Liver (tissue), 3 donors: ENCODE data around the gene LIMS4.
"Not testable (repeated sequence)": the region's sequence is repeated elsewhere in the genome, so short reads cannot be mapped to it uniquely, and the experiment has no call there.

Experiments
- EGR1 ChIP-seq, 2 donors: IDR thresholded peaks; 2 replicates each; pipeline ENCODE4 v1.6.1; 2016 to 2018; ENCODE audit warnings: antibody characterized with exemption in 2 of 2, low read depth in 2 of 2
- GABPA ChIP-seq, 2 donors: IDR thresholded peaks in 1 of 2; conservative IDR thresholded peaks in 1 of 2; 2 replicates each; pipeline ENCODE4 v1.6.1; 2016; ENCODE audit warnings: antibody characterized with exemption in 2 of 2, mild to moderate bottlenecking in 1 of 2, moderate library complexity in 1 of 2
- JUND ChIP-seq, 2 donors: IDR thresholded peaks; 2 replicates each; pipeline ENCODE4 v1.6.1; 2016; ENCODE audit warnings: antibody characterized with exemption in 2 of 2
- RAD21 ChIP-seq, 2 donors: IDR thresholded peaks; 2 replicates each; pipeline ENCODE4 v1.6.1; 2016; ENCODE audit warnings: antibody characterized with exemption in 2 of 2, mild to moderate bottlenecking in 2 of 2
- RXRA ChIP-seq, 2 donors: IDR thresholded peaks; 2 replicates each; pipeline ENCODE4 v1.6.1; 2017 to 2018; ENCODE audit warnings: antibody characterized with exemption in 2 of 2, mild to moderate bottlenecking in 1 of 2
- SP1 ChIP-seq: IDR thresholded peaks from 2 replicates; pipeline ENCODE4 v1.6.1; 2018; ENCODE audit warnings: antibody characterized with exemption, mild to moderate bottlenecking
- TF ChIP-seq, protein P1 (sequence below): fragments of 150-350 bp; IDR thresholded peaks from 2 replicates; pipeline ENCODE4 v1.5.1; 2017; ENCODE audit warnings: improper control_type of control experiment, low read depth, low read length; ENCODE audit not compliant: missing input control
- TF ChIP-seq, protein P2 (sequence below): IDR thresholded peaks from 2 replicates; pipeline ENCODE4 v1.6.1; 2016; ENCODE audit warnings: antibody characterized with exemption
- TF ChIP-seq, protein P3 (sequence below): IDR thresholded peaks from 2 replicates; pipeline ENCODE4 v1.6.1; 2016; ENCODE audit warnings: antibody characterized with exemption, mild to moderate bottlenecking
- donor health status: healthy.
- donor health status: healthy.

DNA sequence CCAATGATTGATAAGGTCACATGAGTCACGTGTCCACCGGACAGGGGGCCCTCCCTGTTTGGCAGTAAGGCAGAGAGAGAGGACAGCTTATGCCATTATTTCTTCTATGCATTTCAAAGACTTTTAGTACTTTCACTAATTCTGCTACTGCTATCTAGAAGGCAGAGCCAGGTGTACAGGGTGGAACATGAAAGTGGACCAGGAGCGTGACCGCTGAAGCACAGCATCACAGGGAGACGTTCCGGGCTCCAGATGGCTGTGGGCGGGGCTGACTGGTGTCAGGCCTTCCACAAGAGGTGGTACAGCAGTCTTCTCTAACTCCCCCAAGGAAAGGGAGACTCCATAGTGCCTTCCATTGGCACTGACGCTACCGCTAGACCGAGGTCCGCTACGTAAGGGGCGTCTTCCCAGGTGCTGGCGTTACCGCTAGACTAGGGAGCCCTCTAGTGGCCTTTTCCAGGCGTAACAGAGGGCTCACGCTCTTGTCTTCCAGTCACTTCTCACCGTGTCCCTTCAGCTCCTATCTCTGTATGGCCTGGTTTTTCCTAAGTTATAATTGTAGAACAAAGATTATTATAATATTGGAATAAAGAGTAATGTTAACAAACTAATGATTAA, 71.5 kb downstream of the LIMS4 start:
- not testable (repeated sequence) for TF ChIP-seq SP1; RXRA (IDR thresholded peaks at IDR 0.05); EGR1 (IDR thresholded peaks at IDR 0.05; ENCODE audit: low read depth in 2 of 2); JUND (IDR thresholded peaks at IDR 0.05); RAD21 (IDR thresholded peaks at IDR 0.05); GABPA (IDR thresholded peaks at IDR 0.05 in 1 of 2, conservative IDR thresholded peaks at IDR 0.05 in 1 of 2)
- TF ChIP-seq, protein P1, sequence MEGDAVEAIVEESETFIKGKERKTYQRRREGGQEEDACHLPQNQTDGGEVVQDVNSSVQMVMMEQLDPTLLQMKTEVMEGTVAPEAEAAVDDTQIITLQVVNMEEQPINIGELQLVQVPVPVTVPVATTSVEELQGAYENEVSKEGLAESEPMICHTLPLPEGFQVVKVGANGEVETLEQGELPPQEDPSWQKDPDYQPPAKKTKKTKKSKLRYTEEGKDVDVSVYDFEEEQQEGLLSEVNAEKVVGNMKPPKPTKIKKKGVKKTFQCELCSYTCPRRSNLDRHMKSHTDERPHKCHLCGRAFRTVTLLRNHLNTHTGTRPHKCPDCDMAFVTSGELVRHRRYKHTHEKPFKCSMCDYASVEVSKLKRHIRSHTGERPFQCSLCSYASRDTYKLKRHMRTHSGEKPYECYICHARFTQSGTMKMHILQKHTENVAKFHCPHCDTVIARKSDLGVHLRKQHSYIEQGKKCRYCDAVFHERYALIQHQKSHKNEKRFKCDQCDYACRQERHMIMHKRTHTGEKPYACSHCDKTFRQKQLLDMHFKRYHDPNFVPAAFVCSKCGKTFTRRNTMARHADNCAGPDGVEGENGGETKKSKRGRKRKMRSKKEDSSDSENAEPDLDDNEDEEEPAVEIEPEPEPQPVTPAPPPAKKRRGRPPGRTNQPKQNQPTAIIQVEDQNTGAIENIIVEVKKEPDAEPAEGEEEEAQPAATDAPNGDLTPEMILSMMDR, result not testable (repeated sequence)
- TF ChIP-seq, protein P2, sequence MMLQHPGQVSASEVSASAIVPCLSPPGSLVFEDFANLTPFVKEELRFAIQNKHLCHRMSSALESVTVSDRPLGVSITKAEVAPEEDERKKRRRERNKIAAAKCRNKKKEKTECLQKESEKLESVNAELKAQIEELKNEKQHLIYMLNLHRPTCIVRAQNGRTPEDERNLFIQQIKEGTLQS, result not testable (repeated sequence)
- TF ChIP-seq, protein P3, sequence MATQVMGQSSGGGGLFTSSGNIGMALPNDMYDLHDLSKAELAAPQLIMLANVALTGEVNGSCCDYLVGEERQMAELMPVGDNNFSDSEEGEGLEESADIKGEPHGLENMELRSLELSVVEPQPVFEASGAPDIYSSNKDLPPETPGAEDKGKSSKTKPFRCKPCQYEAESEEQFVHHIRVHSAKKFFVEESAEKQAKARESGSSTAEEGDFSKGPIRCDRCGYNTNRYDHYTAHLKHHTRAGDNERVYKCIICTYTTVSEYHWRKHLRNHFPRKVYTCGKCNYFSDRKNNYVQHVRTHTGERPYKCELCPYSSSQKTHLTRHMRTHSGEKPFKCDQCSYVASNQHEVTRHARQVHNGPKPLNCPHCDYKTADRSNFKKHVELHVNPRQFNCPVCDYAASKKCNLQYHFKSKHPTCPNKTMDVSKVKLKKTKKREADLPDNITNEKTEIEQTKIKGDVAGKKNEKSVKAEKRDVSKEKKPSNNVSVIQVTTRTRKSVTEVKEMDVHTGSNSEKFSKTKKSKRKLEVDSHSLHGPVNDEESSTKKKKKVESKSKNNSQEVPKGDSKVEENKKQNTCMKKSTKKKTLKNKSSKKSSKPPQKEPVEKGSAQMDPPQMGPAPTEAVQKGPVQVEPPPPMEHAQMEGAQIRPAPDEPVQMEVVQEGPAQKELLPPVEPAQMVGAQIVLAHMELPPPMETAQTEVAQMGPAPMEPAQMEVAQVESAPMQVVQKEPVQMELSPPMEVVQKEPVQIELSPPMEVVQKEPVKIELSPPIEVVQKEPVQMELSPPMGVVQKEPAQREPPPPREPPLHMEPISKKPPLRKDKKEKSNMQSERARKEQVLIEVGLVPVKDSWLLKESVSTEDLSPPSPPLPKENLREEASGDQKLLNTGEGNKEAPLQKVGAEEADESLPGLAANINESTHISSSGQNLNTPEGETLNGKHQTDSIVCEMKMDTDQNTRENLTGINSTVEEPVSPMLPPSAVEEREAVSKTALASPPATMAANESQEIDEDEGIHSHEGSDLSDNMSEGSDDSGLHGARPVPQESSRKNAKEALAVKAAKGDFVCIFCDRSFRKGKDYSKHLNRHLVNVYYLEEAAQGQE, result not testable (repeated sequence)
